AG10803 (cell line): ENCODE measurements around the gene FAM180B.
A peak's percentile ranks its signal among the peaks of the same experiment; 100 is the strongest.
"Not testable (repeated sequence)": the region's sequence is repeated elsewhere in the genome, so short reads cannot be mapped to it uniquely, and the experiment has no call there.

Source experiments
- DNase-seq: peaks from one replicate; pipeline ENCODE4 v3.0.0; 2010; ENCODE audit warnings: low read depth
- H3K4me3 ChIP-seq: 2 replicates; pipeline ENCODE4 v1.5.1; 2011; ENCODE audit warnings: mild to moderate bottlenecking, low read length, control low read depth
- TF ChIP-seq, protein P1 (sequence below): conservative IDR thresholded peaks from 2 replicates; pipeline ENCODE4 v1.5.1; 2011; ENCODE audit warnings: mild to moderate bottlenecking, low read length, control low read depth, inconsistent platforms

Gene FAM180B

DNA sequence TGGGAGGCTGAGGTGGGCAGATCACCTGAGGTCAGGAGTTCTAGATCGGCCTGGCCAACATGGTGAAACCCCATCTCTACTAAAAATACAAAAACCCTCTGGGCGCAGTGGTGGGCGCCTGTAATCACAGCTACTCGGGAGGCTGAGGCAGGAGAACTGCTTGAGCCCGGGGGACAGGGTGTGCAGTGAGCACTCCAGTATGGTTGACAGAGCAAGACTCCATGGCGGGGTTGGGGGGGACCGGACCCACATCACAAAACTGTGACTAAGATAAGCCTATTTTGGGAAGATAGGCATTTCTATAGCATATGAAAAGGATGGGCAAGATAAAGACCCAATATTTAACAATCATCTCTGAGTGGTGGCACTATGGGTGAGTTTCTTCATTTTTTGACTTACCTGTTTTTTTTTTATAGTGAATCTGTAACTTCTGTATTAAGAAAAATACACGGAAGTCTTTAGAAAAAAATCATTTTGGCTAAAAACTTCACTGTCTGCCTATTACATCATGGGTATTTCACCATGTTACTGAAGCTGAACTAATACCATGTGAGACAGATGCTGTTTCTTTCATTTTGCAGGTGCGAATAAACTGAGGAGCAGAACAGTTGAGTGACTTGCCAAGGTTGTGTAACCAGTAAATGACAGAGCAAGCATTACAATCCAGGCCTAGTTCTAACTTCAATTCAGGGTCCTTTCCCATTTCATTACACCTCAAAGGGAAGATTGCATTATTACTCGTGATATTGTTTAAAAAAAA is 36.0 kb upstream of the FAM180B start:
- no peak overlapping the region for H3K4me3 ChIP-seq
- TF ChIP-seq, protein P1, sequence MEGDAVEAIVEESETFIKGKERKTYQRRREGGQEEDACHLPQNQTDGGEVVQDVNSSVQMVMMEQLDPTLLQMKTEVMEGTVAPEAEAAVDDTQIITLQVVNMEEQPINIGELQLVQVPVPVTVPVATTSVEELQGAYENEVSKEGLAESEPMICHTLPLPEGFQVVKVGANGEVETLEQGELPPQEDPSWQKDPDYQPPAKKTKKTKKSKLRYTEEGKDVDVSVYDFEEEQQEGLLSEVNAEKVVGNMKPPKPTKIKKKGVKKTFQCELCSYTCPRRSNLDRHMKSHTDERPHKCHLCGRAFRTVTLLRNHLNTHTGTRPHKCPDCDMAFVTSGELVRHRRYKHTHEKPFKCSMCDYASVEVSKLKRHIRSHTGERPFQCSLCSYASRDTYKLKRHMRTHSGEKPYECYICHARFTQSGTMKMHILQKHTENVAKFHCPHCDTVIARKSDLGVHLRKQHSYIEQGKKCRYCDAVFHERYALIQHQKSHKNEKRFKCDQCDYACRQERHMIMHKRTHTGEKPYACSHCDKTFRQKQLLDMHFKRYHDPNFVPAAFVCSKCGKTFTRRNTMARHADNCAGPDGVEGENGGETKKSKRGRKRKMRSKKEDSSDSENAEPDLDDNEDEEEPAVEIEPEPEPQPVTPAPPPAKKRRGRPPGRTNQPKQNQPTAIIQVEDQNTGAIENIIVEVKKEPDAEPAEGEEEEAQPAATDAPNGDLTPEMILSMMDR = no peak
- DNase-seq = peak; percentile 44

- peak overlapping the region; percentile 98; the same call in 1 of the 2 replicates for H3K4me3 ChIP-seq
- peak; percentile 44 for DNase-seq
- TF ChIP-seq, protein P1 = peak; percentile 52
Observed at GRCh38 chr11:47551086-47551485, 35.4 kb upstream of the FAM180B start.

- DNase-seq = peak; percentile 71
- peak overlapping the region; percentile 98 for H3K4me3 ChIP-seq
- TF ChIP-seq, protein P1 = no peak
Observed at GRCh38 chr11:47552056-47552565, 34.4 kb upstream of the FAM180B start.

- TF ChIP-seq, protein P1 = peak; percentile 53
- peak; percentile 87 for DNase-seq
- peak within 1 kb of the TSS; percentile 98 for H3K4me3 ChIP-seq
Observed at GRCh38 chr11:47552566-47553405, 33.7 kb upstream of the FAM180B start, which contains the start of gene CELF1. Gene CELF1, minus strand, starts transcription at chr11:47553132. Its CDS starts 53,609 bp downstream, at chr11:47499523.

- H3K4me3 ChIP-seq = peak overlapping the region; percentile 66
- DNase-seq = peak; percentile 35
- TF ChIP-seq, protein P1 = no peak
Observed at GRCh38 chr11:47553406-47553743, 33.1 kb upstream of the FAM180B start.

DNA sequence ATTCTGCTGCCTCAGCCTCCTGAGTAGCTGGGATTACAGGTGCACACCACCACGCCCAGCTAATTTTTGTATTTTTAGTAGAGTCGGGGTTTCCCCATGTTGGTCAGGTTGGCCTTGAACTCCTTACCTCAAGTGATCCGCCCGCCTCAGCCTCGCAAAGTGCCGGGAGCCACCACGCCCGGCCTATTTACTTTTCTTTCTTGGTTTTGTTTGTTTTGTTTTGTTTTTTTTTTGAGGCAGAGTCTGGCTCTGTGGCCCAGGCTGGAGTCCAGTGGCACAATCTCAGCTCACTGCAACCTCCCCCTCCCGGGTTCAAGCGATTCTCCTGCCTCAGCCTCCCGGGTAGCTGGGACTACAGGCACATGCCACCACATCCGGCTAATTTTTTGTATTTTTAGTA is 29.5 kb upstream of the FAM180B start:
- DNase-seq, H3K4me3 ChIP-seq: not testable (repeated sequence)

- no peak overlapping the region for H3K4me3 ChIP-seq
- no peak for DNase-seq
- TF ChIP-seq, protein P1 = no peak
Observed at GRCh38 chr11:47558695-47559094, 27.8 kb upstream of the FAM180B start.
